HG03565 (cell line): Measurements from ENCODE around the gene PKN1.

Experiments
- ATAC-seq: cut with Tn5 transposase; IDR thresholded peaks from one replicate; pipeline ENCODE4 v1.9.1; 2021; ENCODE audit warnings: mild to moderate bottlenecking, moderate library complexity; ENCODE audit not compliant: unreplicated experiment

Gene PKN1

DNA sequence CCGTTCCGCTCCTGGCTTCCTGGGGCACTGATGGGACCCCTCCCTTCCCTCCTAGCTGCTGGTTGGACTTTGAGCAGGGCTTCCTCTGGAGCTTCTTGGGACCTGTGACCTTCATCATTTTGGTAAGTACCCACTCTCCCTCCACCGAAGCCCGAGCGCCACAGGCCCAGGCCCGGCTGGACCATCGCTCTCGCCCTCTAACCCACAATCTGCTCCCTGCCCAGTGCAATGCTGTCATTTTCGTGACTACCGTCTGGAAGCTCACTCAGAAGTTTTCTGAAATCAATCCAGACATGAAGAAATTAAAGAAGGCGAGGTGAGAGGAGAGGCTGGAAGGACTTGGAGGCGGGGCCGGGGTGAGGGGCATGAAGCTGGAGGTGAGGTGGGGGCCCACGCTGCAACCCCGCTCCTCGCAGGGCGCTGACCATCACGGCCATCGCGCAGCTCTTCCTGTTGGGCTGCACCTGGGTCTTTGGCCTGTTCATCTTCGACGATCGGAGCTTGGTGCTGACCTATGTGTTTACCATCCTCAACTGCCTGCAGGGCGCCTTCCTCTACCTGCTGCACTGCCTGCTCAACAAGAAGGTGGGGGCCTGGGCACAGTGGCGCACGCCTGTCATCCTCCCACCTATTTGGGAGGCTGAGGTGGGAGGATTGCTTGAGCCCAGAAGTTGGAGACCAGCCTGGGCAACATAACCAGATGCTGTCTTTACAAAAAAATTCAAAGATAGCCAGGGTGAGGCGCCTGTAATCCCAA, 26.3 kb upstream of the PKN1 start:
- no peak for ATAC-seq

DNA sequence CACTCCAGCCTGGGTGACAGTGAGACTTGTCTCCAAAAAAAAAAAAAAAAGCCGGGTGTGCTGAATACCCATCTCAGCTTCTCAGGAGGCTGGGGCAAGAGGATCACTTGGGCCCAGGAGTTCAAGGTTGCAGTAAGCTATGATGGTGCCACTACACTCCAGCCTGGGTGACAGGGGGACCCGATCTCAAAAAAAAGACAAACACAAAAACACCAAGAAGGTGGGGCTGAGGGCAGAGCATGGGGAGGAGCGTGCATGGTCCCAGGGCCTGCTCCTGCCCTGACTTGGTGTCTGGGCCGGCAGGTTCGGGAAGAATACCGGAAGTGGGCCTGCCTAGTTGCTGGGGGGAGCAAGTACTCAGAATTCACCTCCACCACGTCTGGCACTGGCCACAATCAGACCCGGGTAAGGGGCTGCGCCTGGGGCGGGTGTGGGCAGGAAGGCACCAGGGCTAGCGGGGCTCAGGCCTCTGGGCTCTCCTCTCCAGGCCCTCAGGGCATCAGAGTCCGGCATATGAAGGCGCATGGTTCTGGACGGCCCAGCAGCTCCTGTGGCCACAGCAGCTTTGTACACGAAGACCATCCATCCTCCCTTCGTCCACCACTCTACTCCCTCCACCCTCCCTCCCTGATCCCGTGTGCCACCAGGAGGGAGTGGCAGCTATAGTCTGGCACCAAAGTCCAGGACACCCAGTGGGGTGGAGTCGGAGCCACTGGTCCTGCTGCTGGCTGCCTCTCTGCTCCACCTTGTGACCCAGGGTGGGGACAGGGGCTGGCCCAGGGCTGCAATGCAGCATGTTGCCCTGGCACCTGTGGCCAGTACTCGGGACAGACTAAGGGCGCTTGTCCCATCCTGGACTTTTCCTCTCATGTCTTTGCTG, 25.3 kb upstream of the PKN1 start:
- ATAC-seq, result no peak

DNA sequence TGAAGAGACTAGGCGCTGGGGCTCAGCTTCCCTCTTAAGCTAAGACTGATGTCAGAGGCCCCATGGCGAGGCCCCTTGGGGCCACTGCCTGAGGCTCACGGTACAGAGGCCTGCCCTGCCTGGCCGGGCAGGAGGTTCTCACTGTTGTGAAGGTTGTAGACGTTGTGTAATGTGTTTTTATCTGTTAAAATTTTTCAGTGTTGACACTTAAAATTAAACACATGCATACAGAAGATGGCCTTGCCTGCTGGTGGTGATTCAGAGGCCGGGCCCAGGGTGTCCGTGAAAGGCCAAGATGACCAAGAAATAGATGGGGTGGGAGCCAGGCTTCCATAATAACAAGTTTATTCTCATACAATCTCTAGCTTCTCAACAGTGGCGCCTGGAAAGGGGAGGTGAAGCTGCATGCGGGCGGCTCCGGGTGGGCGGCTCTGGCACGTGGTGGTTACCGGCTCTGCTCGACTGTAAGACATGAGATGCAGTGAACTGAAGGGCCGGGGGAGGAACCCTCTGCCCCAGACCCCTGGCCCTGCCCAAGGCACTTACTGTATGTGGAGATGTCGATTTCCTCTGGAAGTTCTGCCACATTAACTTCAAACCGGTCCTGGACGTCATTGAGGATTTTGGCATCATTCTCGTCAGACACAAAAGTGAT, 24.5 kb upstream of the PKN1 start:
- no peak for ATAC-seq

DNA sequence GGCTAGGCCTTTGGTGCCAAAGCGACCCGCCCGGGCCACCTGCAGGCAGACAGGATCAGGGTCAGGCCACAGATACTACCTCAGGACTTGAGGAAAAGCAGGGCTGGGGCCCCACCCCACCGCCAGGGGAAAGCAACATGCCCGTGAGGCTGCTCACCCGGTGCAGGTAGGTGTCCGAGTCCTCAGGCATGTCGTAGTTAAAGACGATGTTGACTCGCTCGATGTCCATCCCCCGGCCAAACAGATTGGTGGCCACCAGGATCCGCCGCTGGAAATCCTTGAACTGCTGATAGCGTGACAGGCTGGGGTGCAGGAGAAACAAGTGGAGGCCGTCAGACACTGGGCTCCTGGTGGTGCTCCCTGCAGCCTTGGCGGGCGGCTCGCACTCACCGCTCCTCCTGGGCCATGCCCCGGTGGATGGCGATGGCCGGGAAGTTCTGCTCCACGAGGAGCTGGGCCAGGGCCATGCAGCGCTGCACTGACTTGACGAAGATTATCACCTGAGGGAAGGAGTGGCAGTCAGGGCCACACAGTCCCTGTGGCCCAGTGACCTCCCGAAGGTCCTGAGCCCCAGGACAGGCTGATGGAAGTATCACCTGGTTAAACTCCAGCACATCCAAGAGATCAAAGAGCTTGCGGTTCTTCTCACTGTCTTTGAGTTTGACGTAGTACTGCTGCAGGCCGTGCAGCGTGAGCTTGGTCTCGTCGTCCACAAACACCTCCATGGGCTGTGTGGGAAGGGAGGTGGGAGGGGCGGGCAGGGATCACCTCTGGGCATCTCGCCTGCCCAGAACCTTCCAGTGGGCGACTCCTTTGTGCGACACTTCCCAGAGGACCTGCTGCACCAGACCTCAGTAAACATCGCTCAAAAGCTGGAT, 23.7 kb upstream of the PKN1 start:
- ATAC-seq, result no peak

DNA sequence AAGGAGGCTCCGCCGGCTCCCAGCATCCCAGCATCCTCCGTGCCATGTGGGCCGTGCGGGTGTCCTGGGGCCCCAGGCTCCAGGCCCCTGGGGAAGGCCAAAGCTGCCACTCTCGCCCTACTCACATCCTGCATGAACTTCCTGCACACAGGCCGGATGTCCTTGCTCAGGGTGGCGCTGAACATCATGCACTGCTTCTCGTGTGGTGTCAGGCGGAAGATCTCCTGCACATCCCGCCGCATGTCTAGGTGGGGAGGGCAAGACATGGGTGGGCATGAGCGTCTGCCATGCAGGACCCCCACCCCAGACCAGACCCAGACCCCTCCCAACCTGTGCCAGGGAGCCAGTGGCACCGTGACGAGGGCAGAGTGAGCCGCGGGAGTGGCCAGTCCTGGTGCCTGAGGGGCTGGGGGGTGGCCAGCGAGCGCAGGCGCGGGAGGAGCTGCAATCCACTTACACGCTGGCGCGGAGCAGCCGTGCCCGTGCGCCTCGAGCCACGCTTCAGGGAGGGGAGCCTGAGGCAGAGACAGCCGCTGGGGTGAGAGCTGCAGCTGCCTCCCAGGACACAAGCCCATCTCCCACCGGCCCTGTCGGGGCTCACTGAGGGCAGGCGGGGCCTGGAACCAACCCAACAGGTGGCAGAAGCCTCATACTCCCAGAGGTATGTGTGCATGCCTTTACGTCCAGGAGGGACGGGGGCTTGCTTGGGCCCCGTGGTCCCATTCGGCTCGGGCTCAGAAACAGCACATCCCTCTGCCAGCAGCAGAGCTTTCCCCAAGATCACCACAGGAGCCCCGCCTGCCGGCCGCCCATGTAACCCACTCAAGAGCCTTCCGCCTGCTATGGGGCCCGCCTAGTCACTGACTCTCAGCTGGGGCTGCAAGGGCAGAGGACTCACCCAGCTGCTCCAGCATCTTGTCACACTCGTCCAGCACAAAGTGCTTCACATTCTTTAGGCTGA, 22.7 kb upstream of the PKN1 start:
- no peak for ATAC-seq

DNA sequence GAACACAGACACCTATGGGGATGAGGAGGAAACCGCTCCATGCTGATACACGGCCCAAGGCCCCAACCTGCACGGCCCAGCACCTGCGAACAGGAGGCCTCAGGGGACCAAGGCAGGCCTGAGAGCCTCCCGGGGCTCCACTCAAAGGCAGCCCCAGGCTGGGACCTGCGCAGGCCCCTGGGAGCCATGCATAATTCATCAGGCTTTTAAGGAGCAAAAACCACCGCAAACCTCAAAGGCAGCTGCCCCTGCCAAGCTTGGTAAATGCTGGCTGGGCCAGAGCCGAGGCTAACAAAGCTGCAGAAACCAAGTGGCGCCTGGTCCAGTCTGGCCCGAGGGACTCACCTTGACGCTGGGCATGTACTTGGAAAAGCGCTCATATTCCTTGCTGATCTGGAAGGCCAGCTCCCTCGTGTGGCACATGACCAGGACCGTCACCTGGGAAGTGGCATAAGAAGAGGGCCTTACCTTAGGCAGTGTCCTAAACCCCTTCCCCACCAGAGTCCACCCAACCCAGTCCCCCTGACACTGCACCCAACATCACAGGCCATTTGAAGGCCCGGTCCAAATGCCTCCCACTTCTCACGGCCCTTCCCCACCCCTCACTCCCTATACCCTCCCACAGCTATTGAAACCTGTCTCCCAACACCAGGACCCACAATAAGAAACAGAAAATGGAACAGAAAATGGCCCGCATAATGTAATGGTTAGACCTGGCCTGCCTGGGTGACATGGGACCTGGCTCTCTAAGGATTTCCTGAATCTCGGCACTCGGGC, 21.8 kb upstream of the PKN1 start:
- ATAC-seq, result no peak

DNA sequence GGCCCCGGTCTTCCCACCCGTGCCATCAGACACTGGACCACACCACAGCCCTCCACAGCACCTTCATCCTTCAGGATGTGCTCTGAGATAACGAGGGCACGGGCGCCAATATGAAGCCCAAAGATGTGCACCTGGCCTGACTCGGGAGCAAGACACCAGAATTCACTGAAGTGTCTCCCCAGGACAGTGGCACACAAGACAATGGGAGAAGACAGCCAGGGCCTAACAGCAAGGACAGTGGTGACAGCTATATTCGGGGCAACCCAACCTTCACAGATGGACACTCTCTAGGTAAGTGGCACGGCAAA, 21.2 kb upstream of the PKN1 start:
- ATAC-seq, result no peak

DNA sequence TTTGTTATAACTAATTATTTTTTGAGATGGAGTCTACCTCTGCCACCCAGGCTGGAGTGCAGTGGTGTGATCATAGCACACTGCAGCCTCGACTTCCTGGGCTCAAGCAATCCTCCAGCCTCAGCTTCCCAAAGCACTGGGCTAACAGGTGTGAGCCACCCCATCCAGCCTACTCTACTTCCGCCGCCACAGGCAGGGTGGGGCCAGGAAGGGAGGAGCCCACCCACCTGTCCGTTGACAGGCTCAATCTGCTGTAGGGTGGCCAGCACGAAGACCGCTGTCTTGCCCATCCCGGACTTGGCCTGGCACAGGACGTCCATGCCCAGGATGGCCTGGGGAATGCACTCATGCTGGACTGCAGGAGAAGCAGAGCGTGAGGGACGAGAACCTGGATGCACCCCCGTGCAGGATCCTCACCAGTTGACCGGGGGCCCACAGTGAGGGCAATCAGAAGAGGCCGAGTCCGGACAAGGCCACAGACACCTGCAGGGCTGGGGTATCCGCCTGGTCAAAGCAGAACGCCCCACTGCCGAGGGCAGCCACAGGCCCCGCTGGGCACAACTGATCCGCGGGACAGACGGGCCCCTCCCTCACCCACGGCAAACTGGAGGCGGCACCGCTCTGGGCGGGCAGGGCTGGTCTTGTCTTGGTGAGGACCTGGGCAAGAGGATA, 20.6 kb upstream of the PKN1 start:
- no peak for ATAC-seq

DNA sequence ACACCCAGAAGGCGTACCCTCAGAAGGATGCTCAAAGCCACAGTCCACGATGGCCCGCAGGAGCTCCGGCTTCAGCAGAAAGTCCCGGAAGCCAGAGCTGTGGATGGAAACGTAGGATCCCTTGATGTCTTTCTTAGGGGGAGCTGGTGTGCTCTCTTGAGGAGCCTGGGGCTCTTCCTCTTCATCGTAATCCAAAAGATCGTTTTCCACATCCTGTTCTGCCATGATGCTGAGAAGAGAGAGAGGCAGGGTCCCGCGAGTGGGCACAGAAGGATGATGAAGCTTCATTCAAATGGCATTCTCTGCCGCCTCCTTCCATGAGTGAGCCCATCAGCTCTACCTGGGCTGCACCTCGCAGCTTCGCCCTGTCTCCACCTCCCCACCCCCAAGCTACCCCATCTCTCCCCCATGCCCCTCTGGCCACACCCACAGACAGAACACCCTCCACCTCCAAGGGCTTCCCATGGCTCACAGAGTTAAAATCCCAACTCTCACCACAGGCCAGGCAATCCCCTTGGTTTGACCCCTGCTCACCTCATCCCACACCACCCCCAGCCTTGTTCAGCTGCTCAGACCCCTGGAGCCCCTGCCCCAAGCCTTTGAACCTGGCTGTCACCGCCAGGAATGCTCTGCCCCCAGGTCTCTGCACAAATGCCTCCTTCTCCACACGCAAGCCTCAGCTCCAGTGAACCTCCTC, 20.0 kb upstream of the PKN1 start:
- no peak for ATAC-seq

DNA sequence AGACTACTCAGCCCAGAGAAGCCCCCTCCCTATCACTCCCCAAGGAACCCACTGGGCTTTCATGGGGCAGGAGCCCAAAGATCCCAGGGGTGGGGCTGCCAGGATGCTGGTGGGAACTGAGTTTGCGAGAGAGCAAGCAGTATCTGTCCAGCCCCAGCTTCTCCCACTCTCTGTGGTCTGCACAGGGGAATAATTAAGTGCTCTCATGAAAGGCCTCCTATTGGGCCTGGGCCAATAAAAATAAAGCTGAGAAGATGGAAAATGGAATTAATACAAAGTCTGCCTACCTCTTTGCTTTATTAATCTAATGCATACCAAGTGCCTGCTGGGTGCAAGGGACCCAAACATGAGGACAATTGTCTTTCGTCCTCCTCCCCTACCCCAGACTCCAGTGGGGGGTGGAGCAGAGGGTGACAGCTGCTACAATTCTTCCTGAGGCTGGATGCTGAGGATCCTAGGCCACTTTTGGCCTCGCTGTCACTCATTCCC, 19.4 kb upstream of the PKN1 start:
- no peak for ATAC-seq

DNA sequence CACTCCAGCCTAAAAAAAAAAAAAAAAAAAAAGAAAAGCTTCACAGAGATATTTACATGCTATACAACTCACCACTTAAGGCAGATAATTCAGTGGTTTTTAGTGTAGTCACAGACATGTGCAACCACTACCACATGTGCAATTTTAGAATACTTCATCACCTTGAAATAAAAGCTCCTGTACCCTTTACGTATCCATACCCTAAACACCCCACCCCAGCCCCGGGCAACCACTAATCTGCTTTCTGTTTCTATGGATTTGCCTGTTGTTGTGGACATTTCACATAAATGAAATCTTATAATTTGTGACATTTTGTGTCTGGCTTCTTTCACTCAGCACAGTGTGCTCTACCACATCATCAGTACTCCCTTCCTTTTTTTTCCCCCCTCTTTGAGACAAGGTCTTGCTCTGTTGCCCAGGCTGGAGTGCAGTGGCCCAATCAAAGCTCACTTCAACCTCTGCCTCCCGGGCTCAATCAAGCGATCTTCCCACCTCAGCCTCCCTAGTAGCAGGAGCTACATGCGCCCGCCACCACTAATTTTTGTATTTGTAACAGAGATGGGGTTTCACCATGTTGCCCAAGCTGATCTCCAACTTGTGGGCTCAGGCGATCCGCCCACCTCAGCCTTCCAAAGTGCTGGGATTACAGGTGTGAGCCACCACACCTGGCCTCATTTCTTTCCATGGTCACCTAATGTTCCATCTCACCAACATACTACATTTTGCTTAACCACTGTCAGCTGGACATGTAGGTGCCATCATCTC, 18.0 kb upstream of the PKN1 start:
- no peak for ATAC-seq

DNA sequence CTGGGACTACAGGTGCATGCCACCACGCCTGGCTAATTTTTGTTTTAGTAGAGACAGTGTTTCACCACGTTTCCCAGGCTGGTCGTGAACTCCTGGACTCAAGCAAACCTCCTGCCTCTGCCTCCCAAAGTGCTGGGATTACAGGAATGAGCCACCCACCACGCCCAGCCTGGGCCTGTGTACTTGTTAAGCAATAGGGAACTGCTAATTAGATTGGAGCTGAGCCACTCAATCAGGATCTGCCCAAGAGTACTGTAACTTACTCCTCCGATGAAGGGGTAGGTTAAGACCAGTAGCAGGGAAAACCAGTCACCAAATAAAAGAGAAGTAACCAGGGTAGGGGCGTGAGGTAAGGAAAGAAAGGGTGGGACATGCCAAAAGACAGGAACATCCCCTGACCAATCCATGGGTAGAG, 16.3 kb upstream of the PKN1 start:
- ATAC-seq, result no peak

DNA sequence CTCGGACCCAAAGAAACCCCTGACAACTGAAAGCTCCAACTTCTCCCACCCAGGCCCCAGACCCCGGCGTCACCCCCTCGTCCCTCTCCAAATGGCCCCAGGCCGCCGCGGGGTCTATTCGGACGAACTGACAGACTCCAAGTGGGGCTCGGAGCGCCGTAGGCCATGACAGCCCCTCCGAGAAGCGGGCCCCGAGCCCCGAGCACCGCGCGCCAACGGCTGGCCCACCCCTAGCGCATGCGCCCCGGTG, 14.3 kb upstream of the PKN1 start:
- peak; percentile 28 for ATAC-seq

DNA sequence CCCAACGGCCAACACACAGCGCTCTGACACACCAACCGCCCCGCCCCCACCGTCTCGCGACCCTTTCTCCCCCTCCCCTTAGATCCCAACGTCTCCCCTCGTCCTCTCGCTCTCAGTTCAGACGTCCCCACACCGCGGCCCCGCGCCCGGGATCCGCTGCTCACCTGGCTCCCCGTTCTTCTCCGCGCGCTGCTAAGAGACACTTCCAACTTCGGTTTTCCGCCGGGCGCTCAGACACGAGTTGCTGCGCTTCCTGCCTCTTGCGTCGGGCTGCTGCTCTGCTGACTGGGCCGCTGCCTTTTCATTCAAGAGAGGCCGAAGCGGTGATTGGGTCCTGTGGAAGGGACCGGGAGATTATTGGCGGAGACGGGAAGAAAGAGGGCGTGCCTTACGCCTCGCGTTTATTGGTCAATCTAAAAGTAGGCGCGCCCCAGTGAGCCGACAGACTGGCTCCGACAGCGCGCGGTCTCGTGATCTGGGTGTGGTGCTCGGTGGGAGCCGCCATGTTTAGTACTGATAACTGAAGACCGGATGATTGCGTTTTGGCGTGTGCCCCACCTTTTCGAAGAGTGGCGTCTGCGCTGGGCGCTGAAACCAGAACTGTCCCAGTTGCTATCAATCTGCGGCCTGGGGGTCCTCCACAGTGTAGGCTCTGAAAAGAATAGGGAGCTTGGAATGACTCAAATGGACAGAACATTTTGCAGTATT, 13.8 kb upstream of the PKN1 start, which contains the start of gene DDX39A:
TSS of gene DDX39A (minus strand) at position 236 of the 708 bp plus-strand sequence. CDS start 6,121 bp downstream, outside the sequence.
- peak; percentile 86 for ATAC-seq

DNA sequence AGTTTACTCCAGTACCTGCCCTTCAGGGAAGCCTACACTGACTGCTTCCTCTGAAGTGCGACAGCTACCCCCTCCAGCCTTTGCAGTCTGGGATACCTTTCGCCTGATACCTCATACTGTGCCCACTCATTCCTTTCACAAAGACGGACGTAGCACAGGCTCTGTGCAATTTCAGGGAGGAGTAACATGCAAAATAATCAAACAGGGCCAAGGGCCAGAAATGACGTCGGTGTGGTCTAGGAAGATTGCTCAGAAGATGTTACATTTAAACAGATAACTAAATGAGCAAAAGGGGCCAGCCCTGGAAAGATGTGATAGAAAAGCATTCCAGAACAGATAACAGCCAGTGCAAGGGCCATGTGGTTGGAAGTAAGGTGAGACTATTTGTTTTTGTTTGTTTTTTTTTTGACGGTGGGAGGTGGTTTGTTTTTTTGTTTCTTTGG, 7.4 kb upstream of the PKN1 start:
- no peak for ATAC-seq

DNA sequence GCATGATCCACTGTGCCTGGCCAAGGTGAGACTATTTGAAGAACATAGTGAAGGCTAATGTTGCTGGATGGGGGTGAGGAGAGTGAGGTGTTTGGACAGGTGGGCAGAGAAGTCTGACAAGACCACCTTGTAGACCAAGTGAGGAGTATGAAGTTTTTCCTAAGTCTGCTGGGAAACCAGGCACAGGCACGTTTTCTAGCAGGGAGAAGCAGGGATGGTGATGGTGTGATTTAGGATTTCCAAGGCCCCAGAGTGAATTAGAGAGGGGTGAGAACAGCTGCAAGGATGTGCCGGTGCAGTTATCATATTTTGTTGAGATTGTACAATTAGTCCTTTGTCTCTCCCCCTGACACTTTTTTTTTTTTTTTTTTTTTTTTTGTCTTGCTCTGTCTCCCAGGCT, 5.6 kb upstream of the PKN1 start:
- ATAC-seq, result no peak
